OCI-LY1 (cell line): ENCODE results near the gene PIP4K2A.

ENCODE experiments used
- EZH2 ChIP-seq: fragments of 200-600 bp; sonication (generic), shearing (Covaris generic); IDR thresholded peaks from 2 replicates; pipeline ENCODE4 v1.8.0; 2017; ENCODE audit warnings: borderline replicate concordance, mixed run types, mild to moderate bottlenecking, antibody characterized with exemption, low read length, moderate library complexity, mixed read lengths
- TF ChIP-seq, protein P1 (sequence below): fragments of 200-600 bp; sonication (generic), shearing (Covaris generic); IDR thresholded peaks from 2 replicates; pipeline ENCODE4 v1.5.1; 2017; ENCODE audit warnings: mild to moderate bottlenecking, antibody characterized with exemption, low read length, moderate library complexity, mixed read lengths

DNA sequence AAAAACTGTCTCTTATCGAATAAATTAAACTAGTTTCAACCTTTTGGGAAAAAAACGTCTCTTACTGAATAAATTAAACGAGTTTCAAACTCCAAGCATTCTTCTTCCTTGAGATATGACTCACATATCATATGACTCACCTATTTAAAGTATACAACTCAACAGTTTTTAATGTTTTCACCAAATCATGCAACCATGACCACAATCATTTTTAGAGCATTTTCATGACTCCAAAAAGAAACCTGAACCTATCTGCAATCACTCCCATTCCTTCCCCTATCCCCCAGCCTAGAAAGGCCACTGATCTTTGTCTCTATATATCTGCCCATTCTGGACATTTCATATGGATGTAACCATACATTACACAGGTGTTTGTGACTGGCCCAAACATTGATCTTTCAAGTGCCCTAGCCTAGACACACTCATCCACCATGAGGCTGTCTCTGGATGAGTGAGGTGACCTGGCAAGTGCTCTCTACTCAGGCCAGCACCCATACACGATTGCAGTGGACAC lies 115.3 kb downstream of the PIP4K2A start:
- TF ChIP-seq, protein P1, sequence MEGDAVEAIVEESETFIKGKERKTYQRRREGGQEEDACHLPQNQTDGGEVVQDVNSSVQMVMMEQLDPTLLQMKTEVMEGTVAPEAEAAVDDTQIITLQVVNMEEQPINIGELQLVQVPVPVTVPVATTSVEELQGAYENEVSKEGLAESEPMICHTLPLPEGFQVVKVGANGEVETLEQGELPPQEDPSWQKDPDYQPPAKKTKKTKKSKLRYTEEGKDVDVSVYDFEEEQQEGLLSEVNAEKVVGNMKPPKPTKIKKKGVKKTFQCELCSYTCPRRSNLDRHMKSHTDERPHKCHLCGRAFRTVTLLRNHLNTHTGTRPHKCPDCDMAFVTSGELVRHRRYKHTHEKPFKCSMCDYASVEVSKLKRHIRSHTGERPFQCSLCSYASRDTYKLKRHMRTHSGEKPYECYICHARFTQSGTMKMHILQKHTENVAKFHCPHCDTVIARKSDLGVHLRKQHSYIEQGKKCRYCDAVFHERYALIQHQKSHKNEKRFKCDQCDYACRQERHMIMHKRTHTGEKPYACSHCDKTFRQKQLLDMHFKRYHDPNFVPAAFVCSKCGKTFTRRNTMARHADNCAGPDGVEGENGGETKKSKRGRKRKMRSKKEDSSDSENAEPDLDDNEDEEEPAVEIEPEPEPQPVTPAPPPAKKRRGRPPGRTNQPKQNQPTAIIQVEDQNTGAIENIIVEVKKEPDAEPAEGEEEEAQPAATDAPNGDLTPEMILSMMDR, result no peak
- no peak for TF ChIP-seq EZH2
